Activated CD8-positive, alpha-beta memory T cell treated with anti-CD3 and anti-CD28 coated beads, Interleukin-2, amount 50 U/mL, for 48 hours (primary cell): ENCODE data around the gene ACTR5.

Source experiments
- DNase-seq: peaks from one replicate; pipeline ENCODE4 v3.0.0-alpha.2; 2020

ACTR5 gene

GRCh38 chr20:38748097-38748860, at the start of gene ACTR5:
TSS of gene ACTR5 (plus strand) at chr20:38748460. CDS start at chr20:38748479, 19 bp downstream.
- DNase-seq = peak; percentile 98

- DNase-seq = no peak
Measured at GRCh38 chr20:38698541-38698940, 49.7 kb upstream of the ACTR5 start.

GRCh38 chr20:38700141-38700540, 48.1 kb upstream of the ACTR5 start:
- no peak for DNase-seq

- no peak for DNase-seq
Measured at GRCh38 chr20:38700926-38701325, 47.3 kb upstream of the ACTR5 start.

DNA sequence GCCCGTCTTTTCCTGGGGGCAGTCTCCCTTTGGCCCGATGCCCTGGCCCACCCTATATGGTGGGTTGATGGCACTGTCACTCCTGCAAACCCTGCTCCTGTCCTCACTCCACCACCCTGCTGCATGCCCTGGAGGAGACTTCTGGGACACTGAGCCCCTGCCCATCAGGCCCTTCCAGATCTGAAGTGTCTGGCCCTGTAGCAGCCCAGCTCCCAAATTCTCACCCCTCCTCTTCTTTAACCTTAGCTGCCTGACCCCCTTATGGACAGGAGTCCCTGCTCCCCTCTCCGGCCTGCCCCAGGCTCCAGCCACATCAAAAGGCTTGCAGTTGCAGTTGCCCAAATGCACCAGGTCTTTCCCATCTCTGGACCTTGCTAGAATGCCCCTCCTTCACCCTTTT, 44.7 kb upstream of the ACTR5 start:
- DNase-seq = no peak

DNA sequence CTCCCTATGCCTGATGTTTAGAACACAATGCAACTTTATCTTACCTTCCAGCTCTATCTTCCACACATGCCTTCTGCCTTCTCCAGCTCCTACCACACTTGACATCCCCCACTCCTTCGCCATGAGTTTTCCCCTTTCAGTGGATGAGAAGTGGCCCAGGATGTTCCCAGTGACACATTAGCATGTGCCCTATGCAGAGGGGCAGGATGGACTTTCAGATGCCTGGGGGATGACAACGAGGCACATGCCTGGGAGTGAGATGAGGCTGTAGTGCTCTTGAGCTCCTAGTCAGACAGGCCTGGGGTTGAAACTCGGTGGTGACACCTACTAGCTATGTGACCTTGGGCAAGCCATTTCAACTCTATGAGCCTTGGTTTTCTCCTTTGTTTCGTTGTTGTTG, 44.1 kb upstream of the ACTR5 start:
- no peak for DNase-seq

GRCh38 chr20:38706509-38706908, 41.8 kb upstream of the ACTR5 start:
- DNase-seq = no peak

- no peak for DNase-seq
Measured at GRCh38 chr20:38714308-38714707, 34.0 kb upstream of the ACTR5 start.

- no peak for DNase-seq
Measured at GRCh38 chr20:38715646-38716045, 32.6 kb upstream of the ACTR5 start.

GRCh38 chr20:38722683-38723016, 25.6 kb upstream of the ACTR5 start:
- DNase-seq = no peak

GRCh38 chr20:38723017-38723847, 25.0 kb upstream of the ACTR5 start:
- peak; percentile 61 for DNase-seq

DNA sequence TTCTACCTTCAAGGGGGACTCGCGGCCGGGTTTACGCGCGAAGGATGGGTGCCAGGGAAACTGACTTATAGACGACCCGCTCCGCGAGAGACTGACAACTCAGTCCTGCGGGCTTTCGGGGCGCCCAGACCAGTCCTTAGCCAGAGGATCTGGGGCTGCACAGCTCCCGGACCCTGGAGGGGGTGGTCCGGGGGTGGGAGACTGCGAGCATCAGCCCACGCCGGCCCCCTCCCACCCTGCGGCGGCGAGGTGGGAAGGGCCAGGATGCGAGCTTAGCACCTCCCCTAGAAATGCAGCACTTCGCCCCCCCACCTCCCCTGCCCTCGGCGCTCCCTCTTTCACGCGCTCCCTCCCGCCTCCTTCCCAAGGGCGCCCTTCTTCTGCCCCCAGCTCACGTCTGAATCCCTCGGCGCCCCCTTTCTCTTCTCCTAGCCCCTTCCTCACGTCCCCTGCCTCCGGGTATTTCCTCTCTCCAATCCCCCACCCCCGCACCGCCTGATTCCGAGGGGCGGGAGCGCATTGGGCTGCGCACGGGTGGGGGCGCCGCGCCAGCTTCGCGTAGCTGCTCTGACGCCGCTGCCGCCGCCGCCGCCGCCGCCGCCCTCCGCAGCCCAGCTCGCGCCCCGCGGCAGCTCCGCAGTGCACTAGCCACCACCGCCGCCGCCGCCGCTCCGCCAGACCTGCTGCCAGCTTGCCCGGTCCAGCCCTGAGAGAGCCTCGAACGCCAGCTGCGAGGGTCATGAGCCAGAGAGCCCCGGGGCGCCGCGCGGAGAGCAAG, 24.2 kb upstream of the ACTR5 start, which contains the start of gene SLC32A1:
TSS of gene SLC32A1 (plus strand) at position 639 of the 778 bp plus-strand sequence. CDS start 239 bp downstream, outside the sequence.
- DNase-seq = peak; percentile 60

- DNase-seq = no peak
Measured at GRCh38 chr20:38724626-38725147, 23.6 kb upstream of the ACTR5 start.

DNA sequence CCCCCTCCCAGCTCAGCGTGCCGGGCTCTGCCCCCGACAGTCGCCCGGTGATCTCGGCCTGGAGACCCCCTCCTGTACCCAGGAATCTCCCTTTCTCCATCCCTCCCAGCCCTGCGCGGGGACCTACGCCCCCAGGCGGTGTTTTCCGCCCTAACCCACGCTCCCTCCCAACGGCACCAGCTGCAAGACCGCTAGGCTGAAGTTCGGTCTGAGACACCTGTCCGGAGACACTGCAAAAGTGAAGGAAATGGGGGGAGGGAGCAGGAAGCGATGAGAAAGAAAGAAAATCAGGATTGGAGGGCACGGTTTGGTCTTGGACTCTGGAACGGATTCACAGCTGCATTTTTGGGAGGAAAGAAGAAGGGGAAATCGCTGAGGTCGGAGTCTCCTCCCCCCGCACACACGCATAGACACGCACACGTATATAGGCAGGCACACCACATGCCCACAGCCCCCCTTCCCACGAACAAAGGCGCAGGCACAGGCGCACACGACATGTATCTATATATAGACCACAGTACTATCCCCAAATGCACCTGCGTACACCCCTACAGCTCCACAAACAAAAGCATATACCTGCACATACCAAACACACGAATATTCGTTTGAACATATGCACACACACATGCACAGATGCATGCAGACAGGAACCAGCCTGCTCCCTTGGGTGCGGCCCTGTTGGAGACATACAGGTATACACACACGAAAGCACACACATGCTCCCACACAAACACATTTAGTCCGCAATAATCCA, 22.9 kb upstream of the ACTR5 start:
- peak; percentile 55 for DNase-seq

DNA sequence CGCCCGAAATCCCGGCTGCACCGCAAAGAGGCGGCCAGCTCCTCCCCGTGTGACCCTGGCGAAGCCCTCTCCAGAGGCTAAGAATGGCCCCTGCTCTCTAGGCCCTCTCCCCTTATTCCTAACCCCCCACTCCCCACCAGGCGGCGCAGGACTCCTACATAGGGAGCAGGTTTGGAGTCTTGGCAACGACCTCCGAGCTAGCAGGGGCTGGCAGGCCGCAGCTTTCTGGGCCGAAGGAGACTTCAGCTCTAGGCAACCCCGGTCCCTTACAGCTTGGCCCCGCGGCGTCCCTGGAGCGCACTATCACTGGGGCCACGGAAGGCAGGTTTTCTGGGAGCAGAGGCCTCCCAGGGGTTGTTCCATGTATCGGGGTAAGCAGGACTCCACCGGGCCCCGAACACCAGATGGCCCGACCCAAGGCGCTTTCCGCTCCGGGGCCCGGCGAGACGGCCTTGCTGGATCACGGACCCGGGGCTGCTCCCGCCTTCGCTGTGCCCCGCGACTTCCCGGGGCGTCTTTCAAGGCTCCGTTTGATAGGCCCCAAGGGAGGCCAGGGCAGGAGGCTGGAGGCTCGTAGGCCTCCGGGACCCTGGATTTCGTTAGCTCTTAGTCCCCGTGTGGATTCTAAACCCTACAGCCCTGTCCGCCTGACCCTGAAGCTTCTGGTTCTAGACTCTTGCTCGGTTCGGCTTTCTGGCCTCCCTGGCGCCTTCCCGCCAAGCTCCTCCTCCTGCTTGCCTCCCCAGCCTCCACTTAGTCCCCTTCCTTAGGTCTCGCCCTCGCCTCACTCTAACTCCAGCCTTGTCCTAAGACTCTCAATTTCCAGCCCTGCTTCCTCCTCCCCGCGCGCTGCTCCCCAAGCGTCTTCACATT, 22.1 kb upstream of the ACTR5 start:
- DNase-seq = peak; percentile 77

GRCh38 chr20:38726804-38727606, 21.3 kb upstream of the ACTR5 start:
- peak; percentile 92 for DNase-seq

GRCh38 chr20:38727607-38728190, 20.6 kb upstream of the ACTR5 start:
- no peak for DNase-seq

GRCh38 chr20:38728191-38728781, 20.0 kb upstream of the ACTR5 start:
- peak; percentile 57 for DNase-seq

DNA sequence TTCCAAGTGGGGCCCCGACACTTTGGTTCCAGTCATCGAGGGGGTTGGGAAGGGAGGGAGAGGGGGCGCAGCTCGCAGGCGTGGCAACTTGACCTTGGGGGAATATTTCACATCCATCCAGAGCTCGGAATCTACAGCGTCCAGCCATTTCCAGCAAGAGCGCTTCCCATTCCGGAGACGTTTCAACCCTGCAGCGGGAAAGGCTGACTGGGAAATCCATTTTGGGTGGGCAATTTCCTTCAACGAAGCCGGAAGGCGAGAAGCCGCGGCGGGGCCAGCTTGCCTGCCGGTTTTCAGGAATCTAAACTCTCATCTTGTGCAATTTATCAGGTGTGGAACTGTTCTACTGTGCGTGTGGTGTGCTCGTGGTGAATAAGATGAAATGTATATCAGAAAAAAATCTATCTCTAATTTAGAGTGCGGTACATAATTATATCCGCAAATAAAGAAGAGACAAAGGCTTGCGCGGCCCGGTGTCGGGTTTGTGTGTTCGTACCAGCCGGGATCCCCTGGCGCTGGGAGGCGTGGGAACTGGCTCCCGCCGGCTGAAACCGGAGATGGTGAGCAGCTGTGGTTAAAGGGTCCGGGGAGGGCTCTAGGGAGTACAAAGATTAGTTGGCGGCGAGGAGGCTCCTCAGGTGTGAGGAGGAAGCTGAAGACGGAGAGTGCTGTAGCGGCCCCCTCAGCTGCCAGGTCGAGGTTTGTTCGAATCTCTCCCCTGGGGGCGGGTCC, 19.2 kb upstream of the ACTR5 start:
- peak; percentile 59 for DNase-seq
